Islet precursor cell (in vitro differentiated cells): ENCODE measurements around the gene VWA1.
"Not testable (repeated sequence)": the region's sequence is repeated elsewhere in the genome, so short reads cannot be mapped to it uniquely, and the experiment has no call there.

Source experiments
- DNase-seq: peaks from one replicate; pipeline ENCODE4 v3.0.0-alpha.2; 2018

Gene VWA1

DNA sequence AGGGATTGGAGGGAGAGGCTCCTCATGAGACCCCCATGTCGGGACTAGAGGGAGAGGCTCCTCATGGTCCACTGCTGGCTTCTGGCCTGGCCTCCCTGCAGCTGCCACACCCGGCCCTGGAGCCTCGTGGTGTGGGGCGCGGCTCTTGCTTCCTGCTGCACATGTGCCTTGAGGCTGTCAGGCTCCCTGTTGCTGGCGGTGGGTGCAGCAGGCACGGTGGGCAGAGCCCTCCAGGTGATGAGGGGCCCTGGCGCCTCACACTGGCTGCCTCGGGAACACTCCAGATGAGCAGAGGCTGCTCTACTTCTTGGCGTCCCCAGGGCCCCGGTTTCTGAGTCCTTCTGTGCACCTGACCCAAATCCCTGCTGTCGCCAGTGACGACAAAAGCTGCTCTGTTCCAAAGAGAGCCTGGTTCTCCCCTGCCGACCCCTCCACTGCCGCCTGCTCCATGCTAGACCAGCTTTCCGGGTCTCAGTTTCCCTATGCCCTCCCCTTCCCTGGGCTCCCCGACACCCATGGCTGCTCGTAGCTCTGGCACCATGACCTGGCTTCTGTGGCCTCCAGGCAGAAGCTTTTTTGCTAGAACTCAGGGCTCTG is 26.3 kb downstream of the VWA1 start:
- no peak for DNase-seq

DNA sequence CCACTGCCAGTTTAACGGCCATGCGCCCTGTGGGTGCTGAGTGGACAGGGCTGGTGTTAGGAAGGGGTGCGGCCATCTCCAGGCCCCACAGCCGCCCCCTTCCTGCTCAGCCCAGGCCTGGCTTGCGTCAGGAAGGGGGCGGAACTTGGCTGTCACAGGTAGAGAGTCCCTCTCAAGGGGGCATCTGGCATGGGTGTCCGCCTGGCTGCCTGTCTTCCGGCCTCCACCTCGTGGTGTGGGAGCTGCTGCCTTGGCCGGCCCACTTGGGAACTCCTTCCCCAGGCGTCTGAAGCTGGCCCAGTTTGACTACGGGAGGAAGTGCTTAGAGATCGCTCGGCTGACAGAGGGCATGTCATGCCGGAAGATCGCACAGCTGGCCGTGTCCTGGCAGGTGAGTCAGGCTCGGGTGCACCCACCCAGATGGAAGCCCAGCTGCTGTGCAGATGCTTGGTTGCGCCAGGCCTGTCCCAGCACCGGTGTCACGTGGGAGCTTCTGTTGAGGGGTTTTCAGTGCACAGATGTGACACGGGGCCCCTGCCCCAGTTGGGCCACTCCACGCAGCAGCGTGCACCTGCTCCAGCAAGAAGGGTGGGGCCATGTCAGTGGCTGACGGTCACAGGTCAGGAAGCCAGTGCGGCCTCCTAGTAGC is 27.0 kb downstream of the VWA1 start:
- DNase-seq: peak; percentile 70

DNA sequence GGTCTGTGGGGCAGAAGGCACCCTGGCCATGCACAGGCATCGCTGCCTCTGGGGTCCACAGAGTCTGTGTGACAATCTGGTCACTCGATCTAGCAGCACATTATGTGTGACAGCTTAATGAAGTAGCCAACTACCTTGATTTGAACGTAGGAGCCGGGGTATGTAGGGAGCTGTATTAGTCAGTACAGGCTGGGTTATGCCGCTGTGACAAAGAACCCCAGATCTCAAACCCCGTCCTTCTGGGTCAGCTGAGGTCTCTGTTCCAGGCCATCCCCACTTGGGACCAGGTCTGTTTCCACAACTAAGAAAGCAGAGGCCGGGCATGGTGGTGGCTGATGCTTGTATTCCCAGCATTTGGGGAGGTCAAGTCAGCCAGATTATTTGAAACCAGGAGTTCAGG is 27.8 kb downstream of the VWA1 start:
- DNase-seq: no peak

DNA sequence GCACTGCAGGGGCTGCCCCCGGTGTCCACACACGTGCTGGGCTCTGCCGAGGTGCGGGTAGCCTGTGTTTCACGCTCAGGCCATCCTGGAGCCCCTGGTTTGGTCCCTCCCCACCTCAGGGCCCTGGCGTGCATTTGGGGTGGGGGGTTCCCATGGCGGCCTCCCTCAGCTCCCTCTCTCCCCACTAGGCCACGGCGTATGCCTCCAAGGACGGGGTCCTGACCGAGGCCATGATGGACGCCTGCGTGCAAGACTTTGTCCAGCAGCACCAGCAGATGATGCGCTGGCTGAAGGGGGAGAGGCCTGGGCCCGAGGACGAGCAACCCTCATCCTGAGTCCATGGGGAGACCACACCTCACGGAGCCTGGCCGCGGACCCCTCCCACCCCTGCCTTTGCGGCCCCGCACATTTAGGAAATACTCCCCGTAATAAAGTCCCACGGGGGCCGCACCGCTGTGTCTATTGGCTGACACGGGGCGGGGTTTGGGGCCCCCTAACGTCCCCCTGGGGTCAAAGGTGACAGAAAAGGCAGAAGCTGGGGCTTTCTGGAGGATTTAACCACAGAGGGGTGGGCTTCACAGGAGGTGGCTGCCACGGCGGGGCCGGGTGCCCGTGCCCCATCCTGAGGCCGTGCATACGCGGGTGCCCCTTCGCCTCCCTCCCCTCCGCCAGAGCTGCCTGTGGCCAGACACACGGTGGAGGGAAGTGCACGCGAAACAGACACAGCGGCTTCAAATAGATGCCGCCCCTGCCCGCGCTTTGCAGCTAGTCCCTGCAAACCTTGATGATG is 32.9 kb downstream of the VWA1 start:
- not testable (repeated sequence) for DNase-seq

DNA sequence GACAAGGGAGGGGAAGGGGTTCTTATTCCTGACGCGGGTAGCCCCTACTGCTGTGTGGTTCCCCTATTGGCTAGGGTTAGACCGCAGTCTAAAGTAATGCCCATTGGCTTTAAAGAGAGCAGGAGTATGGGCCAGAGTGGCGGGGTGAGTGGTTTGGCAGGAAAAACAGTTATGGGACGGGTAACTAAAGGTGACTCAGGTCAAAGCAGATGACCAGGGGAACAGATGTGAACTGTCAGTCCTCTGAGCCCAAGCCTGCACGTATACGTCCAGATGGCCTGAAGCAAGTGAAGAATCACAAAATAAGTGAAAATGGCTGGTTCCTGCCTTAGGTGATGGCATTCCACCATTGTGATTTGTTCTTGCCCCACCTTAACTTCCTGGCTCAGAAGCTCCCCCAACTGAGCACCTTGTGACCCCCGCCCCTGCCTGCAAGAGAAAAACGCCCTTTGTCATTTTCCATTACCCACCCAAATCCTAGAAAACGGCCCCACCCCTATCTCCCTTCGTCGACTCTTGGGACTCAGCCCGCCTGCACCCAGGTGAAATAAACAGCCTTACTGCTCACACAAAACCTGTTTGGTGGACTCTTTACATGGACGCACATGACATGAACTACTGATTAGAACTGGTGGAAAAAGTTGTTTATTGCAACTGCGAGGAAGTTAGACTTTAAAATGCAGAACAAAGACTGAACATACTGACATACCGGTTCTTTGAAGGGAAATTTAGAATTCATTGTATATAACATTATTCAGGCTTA is 35.3 kb downstream of the VWA1 start:
- no peak for DNase-seq

DNA sequence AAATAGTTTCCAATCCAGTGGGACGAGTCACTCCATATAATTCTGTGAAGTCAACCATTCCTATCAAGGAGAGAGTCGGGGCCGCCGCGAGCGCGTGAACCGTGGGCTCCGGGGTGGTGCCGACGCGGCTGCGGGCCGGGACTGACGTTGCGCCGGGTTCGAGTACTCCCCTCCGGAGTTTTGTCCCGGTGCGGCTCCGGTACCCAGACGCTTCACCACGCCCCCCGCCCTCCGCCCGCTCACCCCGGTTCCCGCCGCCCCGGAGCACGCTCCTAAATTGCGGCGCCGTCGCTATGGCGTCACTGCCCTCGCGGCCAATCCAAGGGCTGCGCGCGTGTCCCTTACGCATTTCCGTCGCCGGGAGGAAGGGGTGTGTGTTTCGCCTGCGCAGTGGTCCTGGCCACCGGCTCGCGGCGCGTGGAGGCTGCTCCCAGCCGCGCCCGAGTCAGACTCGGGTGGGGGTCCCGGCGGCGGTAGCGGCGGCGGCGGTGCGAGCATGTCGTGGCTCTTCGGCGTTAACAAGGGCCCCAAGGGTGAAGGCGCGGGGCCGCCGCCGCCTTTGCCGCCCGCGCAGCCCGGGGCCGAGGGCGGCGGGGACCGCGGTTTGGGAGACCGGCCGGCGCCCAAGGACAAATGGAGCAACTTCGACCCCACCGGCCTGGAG is 36.0 kb downstream of the VWA1 start, which contains the start of gene ATAD3B:
ATAD3B (plus strand) TSS at position 377 of the 664 bp plus-strand sequence; CDS start at position 497, 120 bp downstream.
- DNase-seq: peak; percentile 94

GRCh38 chr1:1472053-1472876 is 36.8 kb downstream of the VWA1 start:
- not testable (repeated sequence) for DNase-seq

DNA sequence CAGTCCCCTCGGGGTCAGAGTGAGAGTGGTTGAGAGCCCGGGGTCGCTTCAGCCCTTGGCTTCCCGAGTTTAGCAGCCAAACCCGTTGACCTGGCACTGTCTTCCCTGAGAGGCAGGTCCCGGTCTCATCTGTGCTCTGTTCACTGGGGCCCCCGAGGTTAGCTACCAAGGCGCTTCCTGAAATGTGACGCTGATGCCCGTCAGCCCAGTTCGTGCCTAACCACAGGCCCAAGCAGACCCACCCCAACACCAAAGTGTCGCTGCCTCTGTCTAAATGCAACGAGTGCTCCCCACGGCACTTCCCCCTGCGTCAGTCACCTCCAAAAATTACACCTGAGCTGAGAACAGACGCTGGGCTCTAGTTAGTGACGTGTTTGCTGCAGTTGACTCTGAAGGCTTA is 40.5 kb downstream of the VWA1 start:
- DNase-seq: not testable (repeated sequence)

GRCh38 chr1:1477206-1477605 is 41.7 kb downstream of the VWA1 start:
- DNase-seq: no peak

- no peak for DNase-seq
Observed at GRCh38 chr1:1479547-1480487, 44.3 kb downstream of the VWA1 start.

DNA sequence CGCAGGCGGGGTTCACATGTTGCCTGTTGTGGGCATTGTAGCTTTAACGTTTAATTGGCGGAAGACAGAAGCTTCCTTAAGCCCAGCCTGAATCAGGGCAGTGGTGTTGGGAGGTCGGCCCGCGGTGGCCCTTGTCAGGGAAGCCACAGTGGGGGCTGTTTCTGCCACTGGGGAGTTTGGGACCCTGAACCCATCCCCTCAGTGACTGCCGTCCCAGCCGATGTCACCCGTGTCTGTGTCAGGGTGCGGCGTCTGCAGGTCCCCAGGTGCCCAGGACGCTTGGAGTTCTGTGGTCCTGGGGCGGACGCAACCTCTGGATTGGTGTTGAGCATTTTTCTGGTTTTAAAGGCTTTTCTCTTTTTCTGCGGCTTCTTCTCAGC is 45.0 kb downstream of the VWA1 start:
- not testable (repeated sequence) for DNase-seq

GRCh38 chr1:1481811-1482210 is 46.3 kb downstream of the VWA1 start:
- DNase-seq: not testable (repeated sequence)

DNA sequence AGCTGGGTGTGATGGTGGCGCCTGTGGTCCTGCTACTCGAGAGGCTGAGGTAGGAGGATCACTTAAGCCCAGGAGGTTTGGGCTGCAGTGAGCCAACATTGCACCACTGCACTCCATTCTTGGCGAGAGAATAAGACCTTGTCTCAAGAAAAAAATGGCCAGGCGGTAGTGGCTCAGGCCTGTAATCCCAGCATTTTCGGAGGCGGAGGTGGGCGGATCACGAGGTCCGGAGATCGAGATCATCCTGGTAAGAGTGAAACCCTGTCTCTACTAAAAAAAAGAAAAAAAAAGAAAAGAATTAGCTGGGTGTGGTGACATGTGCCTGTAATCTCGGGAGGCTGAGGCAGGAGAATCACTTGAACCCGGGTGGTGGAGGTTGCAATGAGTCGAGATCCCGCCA is 47.4 kb downstream of the VWA1 start:
- DNase-seq: no peak

DNA sequence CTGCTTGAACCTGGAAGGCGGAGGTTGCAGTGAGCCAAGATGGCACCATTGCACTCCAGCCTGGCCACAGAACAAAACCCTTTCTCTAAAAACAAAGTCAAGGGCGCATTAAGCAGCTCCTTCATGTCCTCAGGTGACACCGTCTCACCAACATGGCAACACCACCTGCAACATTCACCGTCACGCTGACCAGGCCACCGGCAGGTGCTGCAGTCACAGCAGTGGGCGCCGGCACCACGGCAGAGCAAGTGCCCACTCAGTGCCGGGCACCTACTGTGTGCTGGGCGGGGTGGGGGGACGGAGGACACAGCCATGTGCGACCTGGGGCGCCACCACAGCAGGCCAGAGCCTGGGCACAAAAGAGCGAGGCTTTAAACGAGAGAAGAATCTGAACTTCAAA is 48.2 kb downstream of the VWA1 start:
- no peak for DNase-seq

GRCh38 chr1:1484976-1485750 is 49.7 kb downstream of the VWA1 start:
- DNase-seq: not testable (repeated sequence)

DNA sequence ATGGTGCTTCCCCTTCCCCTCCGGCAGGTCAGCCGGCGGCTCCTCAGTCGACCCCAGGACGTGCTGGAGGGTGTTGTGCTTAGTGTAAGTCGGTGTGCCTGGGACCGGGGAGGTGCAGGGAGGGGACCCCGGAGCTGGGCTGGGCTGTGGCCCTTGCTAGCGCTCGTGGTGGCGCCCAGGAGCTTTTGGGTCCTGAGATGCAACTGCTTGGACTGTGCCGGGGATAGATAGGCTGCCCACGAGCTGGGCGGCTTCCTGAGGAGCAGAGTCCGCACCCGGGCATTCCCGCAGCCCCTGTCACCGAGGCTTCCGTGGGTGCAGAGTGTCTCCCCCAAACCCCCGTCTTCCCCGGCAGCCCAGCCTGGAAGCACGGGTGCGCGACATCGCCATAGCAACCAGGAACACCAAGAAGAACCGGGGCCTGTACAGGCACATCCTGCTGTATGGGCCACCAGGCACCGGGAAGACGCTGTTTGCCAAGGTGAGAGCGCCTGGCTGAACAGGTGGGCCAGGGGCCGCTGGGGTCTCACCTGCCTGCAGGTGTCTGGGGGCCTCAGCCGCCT is 50.3 kb downstream of the VWA1 start:
- not testable (repeated sequence) for DNase-seq

GRCh38 chr1:1487701-1488100 is 52.2 kb downstream of the VWA1 start:
- no peak for DNase-seq

GRCh38 chr1:1489231-1489630 is 53.7 kb downstream of the VWA1 start:
- DNase-seq: no peak

GRCh38 chr1:1489861-1490260 is 54.4 kb downstream of the VWA1 start:
- no peak for DNase-seq
